PC-3 (cell line): ENCODE results near the gene CDK5RAP2. TPM values are rescaled to one million over a fixed set of nuclear protein-coding genes. Genes with fewer than 3 reads are reported as not detected.
"Not testable (repeated sequence)": the region's sequence is repeated elsewhere in the genome, so short reads cannot be mapped to it uniquely, and the experiment has no call there.

Experiments
- ATAC-seq: fragments of 200-7000 bp; cut with Tn5 transposase; 2 replicates; pipeline ENCODE4 v1.9.1; 2020; ENCODE audit warnings: mild to moderate bottlenecking, moderate library complexity
- BruUV-seq: library from RNA; stranded (reverse); fragments of 400-500 nt; replicated peaks from 2 replicates; lab custom pipeline; 2021; lab: Mats Ljungman, UMichigan
- CTCF ChIA-PET: fragments of 300-600 bp; sonication (Branson Sonifier 250); formaldehyde crosslinking; loops from one replicate; lab custom pipeline; 2022; ENCODE audit warnings: antibody characterized with exemption; lab: Charles Lee
- POLR2A ChIA-PET: fragments of 300-600 bp; sonication (Branson Sonifier 250); formaldehyde crosslinking; loops from one replicate; lab custom pipeline; 2022; ENCODE audit warnings: antibody characterized with exemption; ENCODE audit not compliant: unreplicated experiment; lab: Charles Lee
- DNase-seq: peaks from one replicate; pipeline ENCODE4 v3.0.0-alpha.2; 2015
- H2AFZ ChIP-seq: fragments of 300-600 bp; sonication (generic); 2 replicates; pipeline ENCODE4 v1.6.0; 2016; ENCODE audit warnings: antibody characterized with exemption, low read length
- H3F3A ChIP-seq: fragments of 300-600 bp; sonication (generic); one replicate; pipeline ENCODE4 v1.6.0; 2017; ENCODE audit warnings: antibody characterized with exemption, low read length, control low read depth, mild to moderate bottlenecking; ENCODE audit not compliant: unreplicated experiment
- H3K27ac ChIP-seq: fragments of 300-600 bp; sonication (generic); 2 replicates; pipeline ENCODE4 v1.5.1; 2016; ENCODE audit warnings: mild to moderate bottlenecking, low read length
- H3K27me3 ChIP-seq: fragments of 300-600 bp; sonication (generic); 2 replicates; pipeline ENCODE4 v1.6.1; 2016; ENCODE audit warnings: low read length, mixed read lengths
- H3K36me3 ChIP-seq: fragments of 300-600 bp; sonication (generic); 2 replicates; pipeline ENCODE4 v1.6.1; 2016; ENCODE audit warnings: low read depth, mixed run types, low read length, mixed read lengths
- H3K4me1 ChIP-seq: fragments of 300-600 bp; sonication (generic); 2 replicates; pipeline ENCODE4 v1.5.1; 2016; ENCODE audit warnings: low read length; ENCODE audit not compliant: insufficient read depth
- H3K4me2 ChIP-seq: fragments of 300-600 bp; sonication (generic); 2 replicates; pipeline ENCODE4 v1.6.0; 2016; ENCODE audit warnings: low read length
- H3K4me3 ChIP-seq: fragments of 300-600 bp; sonication (generic); 2 replicates; pipeline ENCODE4 v1.5.1; 2016; ENCODE audit warnings: mild to moderate bottlenecking, low read length, mixed read lengths
- H3K79me2 ChIP-seq: fragments of 300-600 bp; sonication (generic); 2 replicates; pipeline ENCODE4 v1.6.1; 2017; ENCODE audit warnings: low read length, mixed read lengths
- H3K9ac ChIP-seq: fragments of 300-600 bp; sonication (generic); 2 replicates; pipeline ENCODE4 v1.6.0; 2016; ENCODE audit warnings: mild to moderate bottlenecking, low read length
- H3K9me2 ChIP-seq: fragments of 300-600 bp; sonication (generic); replicated peaks from 2 replicates; pipeline ENCODE4 v1.6.1; 2016; ENCODE audit warnings: mixed run types, low read length, mixed read lengths
- H3K9me3 ChIP-seq: fragments of 300-600 bp; sonication (generic); 2 replicates; pipeline ENCODE4 v1.6.1; 2016; ENCODE audit warnings: low read length, mixed read lengths
- H4K20me1 ChIP-seq: fragments of 300-600 bp; sonication (generic); 2 replicates; pipeline ENCODE4 v1.6.1; 2016; ENCODE audit warnings: low read length, mixed read lengths
- CTCF ChIP-seq: fragments of 300-600 bp; sonication (generic); conservative IDR thresholded peaks from 2 replicates; pipeline ENCODE4 v1.5.1; 2017; ENCODE audit warnings: antibody characterized with exemption, low read depth, mild to moderate bottlenecking, low read length
- EZH2 ChIP-seq: fragments of 300-600 bp; sonication (generic); IDR thresholded peaks from one replicate; pipeline ENCODE4 v1.6.1; 2017; ENCODE audit warnings: antibody characterized with exemption, mild to moderate bottlenecking, low read length; ENCODE audit not compliant: unreplicated experiment
- EZH2phosphoT487 ChIP-seq: fragments of 300-600 bp; sonication (generic); IDR thresholded peaks from 2 replicates; pipeline ENCODE4 v1.6.1; 2018; ENCODE audit warnings: mild to moderate bottlenecking, antibody characterized with exemption, low read length, borderline replicate concordance
- intact Hi-C: fragments of 100-400 bp; cut with micrococcal nuclease; formaldehyde crosslinking; loops from 2 replicates; pipeline ENCODE4 v1.9.0; 2023
- total RNA-seq: library from RNA; depleted of rRNA; stranded (reverse); fragments of >200 nt; gene quantifications from 2 replicates; pipeline ENCODE4 v1.2.3, GENCODE V29; 2014

Gene CDK5RAP2
- total RNA-seq, 1 experiment from 2014 or later, result 37.4 TPM

- H3K79me2 ChIP-seq, result peaks cover 5% of the 10 kb centered on the region; the same call in 1 of the 2 replicates
- H4K20me1 ChIP-seq, result no peaks in the 10 kb centered on the region
- no peaks in the 10 kb centered on the region; the same call in 1 of the 2 replicates for H3K36me3 ChIP-seq
- ChIA-PET CTCF (no interaction called here), POLR2A (no interaction called here)
- H3K4me3 ChIP-seq, result no peak overlapping the region
- ATAC-seq (peak; percentile 80), DNase-seq (no peak)
- no peak overlapping the region for H2AFZ ChIP-seq
- BruUV-seq, result no TSS peak
- intact Hi-C loops, result no loop called here
- H3K4me1 ChIP-seq, result no peaks in the 10 kb centered on the region
- H3K27me3 ChIP-seq, result no peaks in the 10 kb centered on the region
- no peaks in the 10 kb centered on the region for H3K9me2 ChIP-seq
- no peak overlapping the region for H3K27ac ChIP-seq
- no peak for TF ChIP-seq CTCF
- no peak for TF ChIP-seq EZH2phosphoT487
- no peak for TF ChIP-seq EZH2
- no peak overlapping the region for H3K9ac ChIP-seq
- no peaks in the 10 kb centered on the region for H3K9me3 ChIP-seq
- H3F3A ChIP-seq, result no peaks in the 10 kb centered on the region
- H3K4me2 ChIP-seq, result no peak overlapping the region
Measured at GRCh38 chr9:120556775-120557174, 23.2 kb downstream of the CDK5RAP2 start.

- ATAC-seq, result no peak
- Histone ChIP-seq H3K4me1 (no peaks in the 10 kb centered on the region), H3K4me3 (no peak overlapping the region), H2AFZ (no peak overlapping the region), H3K27me3 (no peaks in the 10 kb centered on the region), H3K27ac (no peak overlapping the region), H3K9ac (no peak overlapping the region), H4K20me1 (no peaks in the 10 kb centered on the region), H3K9me2 (no peaks in the 10 kb centered on the region), H3K4me2 (no peak overlapping the region), H3K79me2 (peaks cover 5% of the 10 kb centered on the region; the same call in 1 of the 2 replicates), H3K36me3 (peaks cover 3% of the 10 kb centered on the region), H3K9me3 (no peaks in the 10 kb centered on the region), H3F3A (no peaks in the 10 kb centered on the region)
- no peak for DNase-seq
- POLR2A ChIA-PET, result no interaction called here
- BruUV-seq, result no TSS peak
- CTCF ChIA-PET, result no interaction called here
- intact Hi-C loops, result no loop called here
- no peak for TF ChIP-seq CTCF
- TF ChIP-seq EZH2, result no peak
- no peak for TF ChIP-seq EZH2phosphoT487
Measured at GRCh38 chr9:120555839-120556238, 24.1 kb downstream of the CDK5RAP2 start.

GRCh38 chr9:120552210-120552704 is 27.7 kb downstream of the CDK5RAP2 start:
- H3K79me2 ChIP-seq, H4K20me1 ChIP-seq, H3K4me2 ChIP-seq, H3K9ac ChIP-seq, H3K4me3 ChIP-seq, CTCF ChIA-PET, H3K27me3 ChIP-seq, BruUV-seq, H2AFZ ChIP-seq, H3F3A ChIP-seq, POLR2A ChIA-PET, H3K27ac ChIP-seq, intact Hi-C loops, H3K9me3 ChIP-seq, H3K4me1 ChIP-seq, ATAC-seq, DNase-seq, H3K9me2 ChIP-seq: not testable (repeated sequence)
- peaks cover 16% of the 10 kb centered on the region for H3K36me3 ChIP-seq
